GM18505 (cell line): ENCODE measurements around the gene ADAM19.

ENCODE experiments used
- ATAC-seq: cut with Tn5 transposase; IDR thresholded peaks from one replicate; pipeline ENCODE4 v1.9.1; 2021; ENCODE audit not compliant: unreplicated experiment
- POLR2A ChIP-seq: IDR thresholded peaks from 4 replicates; pipeline ENCODE4 v1.6.1; 2011; ENCODE audit warnings: borderline replicate concordance; ENCODE audit not compliant: insufficient read depth, insufficient read length; ENCODE audit errors: extremely low read depth

Gene ADAM19

GRCh38 chr5:157540124-157540523 is 35.5 kb downstream of the ADAM19 start:
- TF ChIP-seq POLR2A, result no peak
- ATAC-seq, result peak; percentile 34

- TF ChIP-seq POLR2A, result no peak
- no peak for ATAC-seq
Observed at GRCh38 chr5:157539503-157540022, 36.0 kb downstream of the ADAM19 start.

- no peak for ATAC-seq
Observed at GRCh38 chr5:157538311-157538710, 37.3 kb downstream of the ADAM19 start.

GRCh38 chr5:157535042-157535865 is 40.3 kb downstream of the ADAM19 start:
- TF ChIP-seq POLR2A, result no peak
- no peak for ATAC-seq

More at GRCh38 chr5:157538311-157538710, 37.3 kb downstream of the ADAM19 start:
- TF ChIP-seq POLR2A, result no peak

GRCh38 chr5:157533011-157533481 is 42.5 kb downstream of the ADAM19 start:
- TF ChIP-seq POLR2A, result no peak
- ATAC-seq, result no peak

- TF ChIP-seq POLR2A, result no peak
- ATAC-seq, result no peak
Observed at GRCh38 chr5:157532022-157532421, 43.6 kb downstream of the ADAM19 start.

GRCh38 chr5:157530226-157530972 is 45.2 kb downstream of the ADAM19 start:
- TF ChIP-seq POLR2A, result no peak
- ATAC-seq, result no peak

GRCh38 chr5:157529002-157529401 is 46.6 kb downstream of the ADAM19 start:
- no peak for TF ChIP-seq POLR2A
- ATAC-seq, result no peak

GRCh38 chr5:157528036-157528632 is 47.4 kb downstream of the ADAM19 start:
- TF ChIP-seq POLR2A, result no peak
- no peak for ATAC-seq

GRCh38 chr5:157524887-157525286 is 50.7 kb downstream of the ADAM19 start:
- ATAC-seq, result no peak

GRCh38 chr5:157523976-157524375 is 51.6 kb downstream of the ADAM19 start:
- ATAC-seq, result no peak
- no peak for TF ChIP-seq POLR2A

More at GRCh38 chr5:157524887-157525286, 50.7 kb downstream of the ADAM19 start:
- no peak for TF ChIP-seq POLR2A

GRCh38 chr5:157521704-157522029 is 53.9 kb downstream of the ADAM19 start:
- no peak for ATAC-seq
- no peak for TF ChIP-seq POLR2A
